ENCODE results near the gene ADORA2A. TPM values are rescaled to one million over a fixed set of nuclear protein-coding genes. Genes with fewer than 3 reads are reported as not detected.

ADORA2A gene
- total and polyA plus RNA-seq, 10 of the 15 experiments (the other 5 are each of a cell fraction or from before 2014, with no cell fraction given) = 0.69 to 31.2 (median 18.3) TPM

GRCh38 chr22:24432059-24432853 lies 4.9 kb downstream of the ADORA2A start:
- H3K9ac ChIP-seq (ENCODE audit: control insufficient read depth, insufficient read depth, low read length) = peak overlapping the region; percentile 18; the same call in 1 of the 2 replicates
- no peak for TF ChIP-seq BCL11A (IDR thresholded peaks at IDR 0.05; ENCODE audit: low read depth, low read length)
- TF ChIP-seq, protein P1, sequence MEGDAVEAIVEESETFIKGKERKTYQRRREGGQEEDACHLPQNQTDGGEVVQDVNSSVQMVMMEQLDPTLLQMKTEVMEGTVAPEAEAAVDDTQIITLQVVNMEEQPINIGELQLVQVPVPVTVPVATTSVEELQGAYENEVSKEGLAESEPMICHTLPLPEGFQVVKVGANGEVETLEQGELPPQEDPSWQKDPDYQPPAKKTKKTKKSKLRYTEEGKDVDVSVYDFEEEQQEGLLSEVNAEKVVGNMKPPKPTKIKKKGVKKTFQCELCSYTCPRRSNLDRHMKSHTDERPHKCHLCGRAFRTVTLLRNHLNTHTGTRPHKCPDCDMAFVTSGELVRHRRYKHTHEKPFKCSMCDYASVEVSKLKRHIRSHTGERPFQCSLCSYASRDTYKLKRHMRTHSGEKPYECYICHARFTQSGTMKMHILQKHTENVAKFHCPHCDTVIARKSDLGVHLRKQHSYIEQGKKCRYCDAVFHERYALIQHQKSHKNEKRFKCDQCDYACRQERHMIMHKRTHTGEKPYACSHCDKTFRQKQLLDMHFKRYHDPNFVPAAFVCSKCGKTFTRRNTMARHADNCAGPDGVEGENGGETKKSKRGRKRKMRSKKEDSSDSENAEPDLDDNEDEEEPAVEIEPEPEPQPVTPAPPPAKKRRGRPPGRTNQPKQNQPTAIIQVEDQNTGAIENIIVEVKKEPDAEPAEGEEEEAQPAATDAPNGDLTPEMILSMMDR (IDR thresholded peaks at IDR 0.05 in 2 of 3, conservative IDR thresholded peaks at IDR 0.05 in 1 of 3; ENCODE audit: control insufficient read depth in 2 of 3, extremely low read depth in 1 of 3, insufficient read depth in 1 of 3, low read depth in 3 of 3, low read length in 3 of 3) = no peak
- no peak for TF ChIP-seq PRDM15 (CRISPR knock-in tag; IDR thresholded peaks at IDR 0.05)
- 0 out of 2 replicates have a peak, but pooled peaks have one; percentile 33 for TF ChIP-seq PKNOX1 (IDR thresholded peaks at IDR 0.05)
- TF ChIP-seq IKZF1 (conservative IDR thresholded peaks at IDR 0.05) = peak; percentile 43; the same call in 1 of the 2 replicates
- peak; percentile 55; the same call in 1 of the 2 replicates for TF ChIP-seq HDGF (IDR thresholded peaks at IDR 0.05)
- no peak for TF ChIP-seq NR2F1 (conservative IDR thresholded peaks at IDR 0.05)
- TF ChIP-seq RFX5 (IDR thresholded peaks at IDR 0.05; ENCODE audit: low read depth, low read length) = 0 out of 2 replicates have a peak, but pooled peaks have one; percentile 19
- no peak for TF ChIP-seq STAT1 (conservative IDR thresholded peaks at IDR 0.05)
- TF ChIP-seq CBFB (IDR thresholded peaks at IDR 0.05; ENCODE audit: low read depth) = no peak
- TF ChIP-seq LARP7 (IDR thresholded peaks at IDR 0.05) = 0 out of 2 replicates have a peak, but pooled peaks have one; percentile 14
- no peak for TF ChIP-seq EGR1 (IDR thresholded peaks at IDR 0.05; ENCODE audit: borderline replicate concordance in 1 of 2, low read depth in 2 of 2, low read length in 2 of 2)
- ChIA-PET SMC1A (ENCODE audit: uncharacterized antibody, unreplicated experiment) (interaction anchor here (1.1 to 10.4 kb wide), 5 partner anchors 33 to 110 kb away, joined by 3 to 122 read pairs (median 5); no protein-coding TSS in a partner anchor), POLR2A (interaction anchor here (1.1 to 1.5 kb wide), 2 partner anchors 33 to 82 kb away, joined by 3 read pairs; no protein-coding TSS in a partner anchor), CTCF (interaction anchor here (1.2 to 19.9 kb wide), 4 partner anchors 9 to 89 kb away, joined by 3 to 332 read pairs (median 7); no protein-coding TSS in a partner anchor), RAD21 (ENCODE audit: unreplicated experiment) (interaction anchor here (0.6 to 8.1 kb wide), 3 partner anchors 18 to 106 kb away, joined by 3 to 111 read pairs (median 4); no protein-coding TSS in a partner anchor)
- intact Hi-C loops (cut with micrococcal nuclease; ENCODE audit: unreplicated experiment) (loop anchor here (10.0 kb wide), 1 partner anchor 107 kb away; no protein-coding TSS in a partner anchor), in situ Hi-C loops (cut with MboI) (loop anchor here (5.0 kb wide), 1 partner anchor 85 kb away; no protein-coding TSS in a partner anchor)
- DNase-seq (ENCODE audit: low read depth, low spot score) (no peak), ATAC-seq (no peak), FAIRE-seq (no peak)
- peaks cover 0 to 16% of the 10 kb centered on the region in 2 experiments; a peak in 3 of 4 replicates for H3K36me3 ChIP-seq (ENCODE audit: control insufficient read depth in 2 of 2, insufficient read depth in 2 of 2, low read length in 1 of 2)
- no peaks in the 10 kb centered on the region for H3K9me3 ChIP-seq (replicated peaks; ENCODE audit: control insufficient read depth, insufficient read depth, low read length)
- H3K4me2 ChIP-seq (ENCODE audit: control insufficient read depth, insufficient read depth) = peak overlapping the region; percentile 83
- H3K27ac ChIP-seq (ENCODE audit: control insufficient read depth, insufficient read depth) = peak overlapping the region; percentile 90
- WGBS (ENCODE audit: insufficient coverage, insufficient replicate concordance, low lambda C conversion rate, missing lambda C conversion rate) = 96% methylated on average over 17 of the region's 17 CpGs
- peaks cover 76% of the 10 kb centered on the region for H3K4me1 ChIP-seq (ENCODE audit: control insufficient read depth, insufficient read depth, low read length)
- H2AFZ ChIP-seq (ENCODE audit: control insufficient read depth, low read depth, low read length) = no peak overlapping the region
- no TSS peak for BruUV-seq (replicated peaks)
- peaks cover 83% of the 10 kb centered on the region for H3K79me2 ChIP-seq (ENCODE audit: control insufficient read depth, insufficient read depth, low read length)
- no peak overlapping the region; the same call in 1 of the 2 replicates for H3K4me3 ChIP-seq
- no peaks in the 10 kb centered on the region for H3K27me3 ChIP-seq (replicated peaks in 1 of 2; ENCODE audit: control insufficient read depth in 2 of 2, insufficient read depth in 2 of 2, low read length in 1 of 2)
- H4K20me1 ChIP-seq (ENCODE audit: control insufficient read depth, insufficient read depth) = no peaks in the 10 kb centered on the region
